ENCODE data around the gene TRIM50.
"Not testable (repeated sequence)": the region's sequence is repeated elsewhere in the genome, so short reads cannot be mapped to it uniquely, and the experiment has no call there.

- TF ChIP-seq CTCF (IDR thresholded peaks at IDR 0.05; ENCODE audit: low read depth, low read length); POLR2A (IDR thresholded peaks at IDR 0.05; ENCODE audit: extremely low read depth, insufficient read length): not testable (repeated sequence)
- TF ChIP-seq, protein P1, sequence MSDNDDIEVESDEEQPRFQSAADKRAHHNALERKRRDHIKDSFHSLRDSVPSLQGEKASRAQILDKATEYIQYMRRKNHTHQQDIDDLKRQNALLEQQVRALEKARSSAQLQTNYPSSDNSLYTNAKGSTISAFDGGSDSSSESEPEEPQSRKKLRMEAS (IDR thresholded peaks at IDR 0.05; ENCODE audit: low read depth, low read length): not testable (repeated sequence)
Measured at GRCh38 chr7:73319541-73319940, 8.3 kb downstream of the TRIM50 start.

Measured in NB4 (cell line).